G401.6 (cell line): ENCODE measurements around the gene NPHS2.
"Not testable (repeated sequence)": the region's sequence is repeated elsewhere in the genome, so short reads cannot be mapped to it uniquely, and the experiment has no call there.

Experiments
- FAIRE-seq: peaks from 2 replicates; lab custom pipeline; 2012; peaks lifted over from hg19 to GRCh38; lab: Jason Lieb, UNC

The NPHS2 gene

DNA sequence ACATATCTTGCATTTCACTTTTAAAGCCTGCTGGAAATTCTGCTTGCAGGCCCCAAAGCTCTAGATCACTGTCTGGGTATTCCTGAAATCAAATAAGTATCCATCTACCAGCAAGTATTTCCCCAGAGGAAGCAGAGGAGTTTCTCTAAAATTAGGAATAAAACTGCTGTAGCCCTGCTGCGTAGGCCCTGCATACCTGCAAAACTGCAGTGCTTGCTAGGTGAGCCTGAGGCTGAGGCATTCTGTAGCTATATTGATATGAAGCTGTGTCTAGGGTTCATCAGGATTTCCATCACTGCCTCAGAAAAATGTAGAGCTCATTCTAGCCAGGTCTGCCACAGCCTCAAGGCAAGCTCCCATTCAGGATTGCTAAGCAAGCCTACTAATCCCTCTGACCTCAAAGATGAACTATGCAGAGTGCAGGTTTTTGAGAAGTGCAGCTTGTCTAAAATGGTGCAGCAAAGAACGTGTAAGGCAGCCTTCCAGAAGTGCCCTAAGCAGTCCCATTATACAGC, 28.7 kb downstream of the NPHS2 start:
- no peak for FAIRE-seq

DNA sequence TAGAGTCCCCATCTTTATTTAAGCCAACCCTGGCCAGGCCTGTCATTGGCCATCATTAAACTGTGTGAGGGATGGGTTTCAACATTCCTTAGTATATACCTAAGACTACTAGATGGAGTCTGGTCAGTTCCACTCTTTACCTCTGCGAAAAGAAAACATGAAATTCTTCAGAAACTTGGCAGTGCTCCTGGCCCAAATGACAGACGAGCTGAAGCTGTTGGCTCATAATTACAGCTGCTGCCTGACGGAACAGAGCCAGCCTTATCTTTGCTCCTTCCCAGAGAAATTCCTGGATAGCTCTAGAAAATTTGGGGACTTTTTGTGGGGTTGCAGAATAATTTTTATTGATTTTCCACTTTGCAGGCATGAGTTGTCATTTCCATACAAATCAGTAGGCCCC, 30.4 kb downstream of the NPHS2 start:
- FAIRE-seq: no peak

DNA sequence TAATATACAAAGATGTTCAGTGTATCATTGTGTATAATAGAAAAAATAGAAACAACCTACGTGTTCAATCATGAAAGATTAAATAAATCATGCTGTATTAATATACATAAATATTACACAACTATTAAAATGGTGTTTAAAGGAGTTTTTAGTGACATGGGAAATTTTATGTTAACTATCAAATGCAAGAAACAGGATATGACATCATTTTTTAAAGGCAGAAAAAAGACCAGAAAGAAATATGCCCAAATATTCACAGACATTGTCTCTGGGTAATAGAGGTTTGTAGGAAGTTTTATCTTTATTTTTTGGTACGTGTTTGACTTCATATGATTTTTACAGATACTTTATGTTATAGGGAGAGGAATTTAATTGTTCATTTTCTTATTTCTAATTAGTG, 34.0 kb downstream of the NPHS2 start:
- no peak for FAIRE-seq

DNA sequence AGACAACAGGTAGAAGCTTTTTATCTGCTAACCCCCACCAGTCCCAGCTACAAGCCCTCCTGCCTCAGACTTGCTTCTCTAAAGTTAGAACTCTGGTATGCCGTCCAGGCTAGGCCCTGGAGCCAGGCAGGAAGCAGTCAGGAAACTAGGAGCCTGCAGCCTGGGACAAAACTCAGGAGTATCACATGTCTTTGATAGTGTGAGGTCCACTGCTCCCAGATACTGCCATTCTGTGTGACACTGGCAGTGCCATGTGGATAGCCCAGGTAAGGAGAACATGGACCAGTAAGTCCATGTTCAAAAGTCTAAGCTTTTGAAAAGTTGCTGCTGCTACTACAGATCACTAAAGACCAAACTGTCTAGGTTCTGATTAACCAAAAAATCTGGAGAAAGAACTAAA, 45.4 kb downstream of the NPHS2 start:
- no peak for FAIRE-seq

DNA sequence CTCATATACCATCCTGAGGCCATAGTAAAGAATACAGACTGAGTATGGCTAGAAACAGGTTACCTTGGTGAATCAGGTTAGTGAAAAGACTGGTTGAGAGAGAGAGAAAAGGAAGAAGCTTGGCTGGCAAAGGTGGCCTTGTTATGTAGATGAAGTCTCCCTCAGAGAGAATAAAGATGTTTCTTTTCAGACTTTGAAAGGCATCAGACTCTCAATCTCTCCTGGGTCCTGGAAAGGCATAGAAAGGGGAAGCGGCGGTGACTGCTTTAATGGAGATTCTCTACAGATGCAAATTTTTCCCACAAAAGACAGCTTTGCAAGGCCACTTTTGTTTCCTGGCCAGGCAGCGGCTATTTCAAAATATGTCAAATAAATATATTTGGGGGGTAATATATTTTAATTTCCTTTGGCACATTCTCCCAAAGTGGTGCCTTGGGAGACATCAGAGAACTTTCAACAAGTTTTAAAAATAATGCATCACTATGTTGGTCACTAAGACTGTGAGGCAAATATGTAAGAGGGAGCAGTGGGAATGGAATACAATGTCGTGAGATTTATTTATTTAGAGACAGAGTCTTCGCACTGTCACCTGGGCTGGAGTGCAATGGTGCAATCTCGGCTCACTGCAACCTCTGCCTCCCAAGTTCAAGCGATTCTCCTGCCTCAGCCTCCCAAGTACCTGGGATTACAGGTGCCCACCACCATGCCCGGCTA, 46.1 kb downstream of the NPHS2 start:
- FAIRE-seq: no peak

DNA sequence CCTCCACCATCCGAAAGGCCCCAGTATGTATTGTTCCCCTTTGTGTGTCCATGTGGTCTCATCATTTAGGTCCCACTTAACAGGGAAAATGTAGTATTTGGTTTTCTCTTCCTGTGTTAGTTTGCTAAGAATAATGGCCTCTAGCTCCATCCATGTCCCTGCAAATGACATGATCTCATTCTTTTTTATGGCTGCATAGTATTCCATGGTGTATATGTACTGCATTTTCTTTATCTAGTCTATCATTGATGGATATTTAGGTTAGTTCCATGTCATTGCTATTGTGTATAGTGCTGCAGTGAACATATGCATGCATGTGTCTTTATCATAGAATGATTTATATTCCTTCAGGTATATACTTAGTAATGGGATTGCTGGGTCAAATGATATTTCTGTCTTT, 57.2 kb downstream of the NPHS2 start:
- FAIRE-seq: not testable (repeated sequence)

DNA sequence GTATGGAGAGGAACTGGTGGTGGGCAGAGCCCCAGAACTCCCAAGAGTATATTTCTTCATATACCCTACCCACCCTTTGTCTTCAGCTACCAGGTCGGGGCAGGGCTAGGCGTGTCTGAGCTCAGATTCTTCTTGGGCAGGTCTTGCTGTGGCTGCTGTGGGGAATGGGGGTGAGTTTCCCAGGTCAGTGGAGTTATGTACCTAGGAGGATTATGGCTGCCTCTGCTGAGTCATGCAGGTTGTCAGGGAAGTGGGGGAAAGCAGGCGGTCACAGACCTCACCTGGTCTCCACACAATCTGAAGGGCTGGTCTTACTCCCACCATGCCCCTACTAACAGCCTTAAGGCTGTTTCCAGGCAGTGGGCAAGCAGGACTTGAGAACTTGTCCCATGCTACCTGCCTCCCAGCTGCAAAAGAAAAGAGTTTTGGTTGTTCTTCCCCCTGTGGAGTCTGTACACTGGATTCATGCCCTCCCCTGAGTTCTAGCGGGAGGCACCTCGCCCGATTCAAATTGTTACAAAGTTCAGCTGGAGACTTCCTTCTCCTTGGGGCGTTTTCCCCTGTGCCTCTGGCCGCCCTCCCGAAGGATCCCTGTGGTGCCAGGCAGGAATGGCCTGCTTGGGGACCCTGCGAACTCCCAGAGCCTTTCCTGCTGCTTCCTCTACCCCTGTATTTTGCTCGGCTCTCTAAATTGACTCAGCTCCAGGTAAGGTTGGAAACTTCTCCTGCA, 58.6 kb downstream of the NPHS2 start:
- no peak for FAIRE-seq

DNA sequence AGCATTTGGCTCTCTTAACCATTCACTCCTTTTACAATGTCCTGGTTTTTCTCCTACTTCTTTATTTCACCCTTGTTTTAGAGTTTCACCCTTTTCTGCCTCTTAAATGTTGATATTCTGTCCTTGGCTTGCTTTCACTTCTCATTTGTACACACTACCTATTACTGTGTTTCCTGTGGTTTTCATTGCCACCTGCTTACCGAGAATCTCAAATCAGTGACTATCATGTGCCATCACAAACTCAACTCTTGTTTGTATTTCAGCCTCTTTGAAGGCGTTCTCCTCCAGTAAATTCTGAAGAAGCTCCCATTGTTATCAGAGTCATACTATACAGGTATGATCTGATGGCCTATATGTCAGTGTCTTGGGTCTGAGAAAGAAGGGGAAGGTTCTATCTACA, 65.7 kb downstream of the NPHS2 start:
- no peak for FAIRE-seq

DNA sequence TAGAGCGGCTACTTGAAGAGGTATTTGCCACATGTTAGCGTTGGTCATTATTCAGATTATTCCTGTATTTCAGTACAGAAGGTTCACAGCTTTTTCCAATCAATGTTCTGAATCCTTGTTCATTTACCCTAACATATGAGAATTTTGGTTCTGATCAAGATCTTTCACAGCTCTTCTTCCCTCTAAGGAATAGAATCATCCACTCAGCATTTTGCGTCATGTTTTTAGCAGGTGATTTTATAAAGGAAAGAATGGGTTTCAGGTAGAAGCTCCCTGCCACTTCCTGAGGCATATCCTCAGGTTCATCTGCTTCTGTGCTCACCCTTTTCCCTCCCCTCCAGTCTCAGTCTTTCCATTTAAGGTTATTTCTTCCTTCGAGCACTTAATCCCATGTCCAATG, 66.4 kb downstream of the NPHS2 start:
- no peak for FAIRE-seq

DNA sequence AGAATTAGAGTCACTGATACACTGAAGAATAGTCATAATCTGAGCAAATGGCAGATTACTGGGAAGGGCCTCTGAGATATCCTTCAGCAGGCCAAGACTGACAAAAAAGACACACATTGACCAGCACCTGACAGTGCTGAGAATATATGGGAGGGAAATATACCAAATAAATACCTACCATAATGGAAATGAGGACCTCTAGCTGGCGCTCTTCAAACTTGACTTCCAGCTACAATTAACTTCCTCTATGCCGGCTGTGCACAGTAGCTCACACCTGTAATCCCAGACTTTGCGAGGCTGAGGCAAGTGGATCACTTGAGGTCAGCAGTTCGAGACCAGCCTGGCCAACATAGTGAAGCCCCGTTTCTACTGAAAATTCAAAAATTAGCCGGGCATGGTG, 69.5 kb downstream of the NPHS2 start:
- no peak for FAIRE-seq
